Fibroblast of lung (primary cell): ENCODE measurements around the gene CUEDC1. TPM values are rescaled to one million over a fixed set of nuclear protein-coding genes. Genes with fewer than 3 reads are reported as not detected.
A peak's percentile ranks its signal among the peaks of the same experiment; 100 is the strongest.

Experiments used
- DNase-seq, 2 donors: peaks; one replicate each; pipeline versions ENCODE4 v3.0.0 to v3.0.0-alpha.2; 2010; ENCODE audit warnings: low read depth in 2 of 2
- H2AFZ ChIP-seq: 2 replicates; pipeline ENCODE4 v1.5.1; 2012; ENCODE audit warnings: low read length, control low read depth, inconsistent platforms
- H3K27ac ChIP-seq: 2 replicates; pipeline ENCODE4 v1.5.1; 2011; ENCODE audit warnings: low read length, control low read depth; ENCODE audit not compliant: insufficient read depth
- H3K27me3 ChIP-seq: 2 replicates; pipeline ENCODE4 v1.5.1; 2011; ENCODE audit warnings: mild to moderate bottlenecking, low read length; ENCODE audit not compliant: control insufficient read depth, insufficient read depth
- H3K36me3 ChIP-seq: 2 replicates; pipeline ENCODE4 v1.5.1; 2011; ENCODE audit warnings: low read length; ENCODE audit not compliant: control insufficient read depth, insufficient read depth
- H3K4me1 ChIP-seq: 2 replicates; pipeline ENCODE4 v1.5.1; 2011; ENCODE audit warnings: low read length; ENCODE audit not compliant: control insufficient read depth, insufficient read depth; ENCODE audit errors: extremely low read depth
- H3K4me2 ChIP-seq: 2 replicates; pipeline ENCODE4 v1.5.1; 2011; ENCODE audit warnings: low read length, control low read depth; ENCODE audit not compliant: insufficient read depth; ENCODE audit errors: extremely low read depth
- H3K4me3 ChIP-seq, 4 experiments: fragments of 200-600 bp in 1 of 4; sonication (generic) in 1 of 4; replicated peaks in 1 of 4; 2 replicates each; pipeline ENCODE4 v1.5.1; 2011 to 2016; ENCODE audit warnings: low read length in 4 of 4, low read depth in 3 of 4, mild to moderate bottlenecking in 3 of 4, control low read depth in 2 of 4, inconsistent platforms in 1 of 4, mixed read lengths in 1 of 4; ENCODE audit not compliant: insufficient read depth in 1 of 4; ENCODE audit errors: control extremely low read depth in 1 of 4
- H3K79me2 ChIP-seq: 2 replicates; pipeline ENCODE4 v1.5.1; 2012; ENCODE audit warnings: mild to moderate bottlenecking, low read length, inconsistent platforms; ENCODE audit not compliant: control insufficient read depth, insufficient read depth
- H3K9ac ChIP-seq: 2 replicates; pipeline ENCODE4 v1.5.1; 2011; ENCODE audit warnings: mild to moderate bottlenecking, low read length, control low read depth; ENCODE audit not compliant: insufficient read depth
- H3K9me3 ChIP-seq: 2 replicates; pipeline ENCODE4 v1.5.1; 2012; ENCODE audit warnings: low read depth, low read length; ENCODE audit not compliant: control insufficient read depth, insufficient read depth
- H4K20me1 ChIP-seq: 2 replicates; pipeline ENCODE4 v1.5.1; 2011; ENCODE audit warnings: low read length; ENCODE audit not compliant: control insufficient read depth, insufficient read depth; ENCODE audit errors: extremely low read depth
- CTCF ChIP-seq, 2 donors: IDR thresholded peaks in 1 of 2; conservative IDR thresholded peaks in 1 of 2; 1 replicate in 1 of 2; 2 replicates in 1 of 2; pipeline ENCODE4 v1.5.1; 2011 to 2012; ENCODE audit warnings: low read length in 2 of 2, control low read depth in 1 of 2, inconsistent platforms in 1 of 2, low read depth in 1 of 2, mild to moderate bottlenecking in 1 of 2
- EZH2 ChIP-seq: IDR thresholded peaks from 2 replicates; pipeline ENCODE4 v1.5.1; 2012; ENCODE audit warnings: low read length, control low read depth, mild to moderate bottlenecking; ENCODE audit errors: missing control alignments
- polyA plus RNA-seq, 2 donors: library from polyadenylated mRNA; depleted of rRNA in 1 of 2; stranded (reverse) in 1 of 2; unstranded in 1 of 2; fragments of >200 nt; gene quantifications; 2 replicates each; pipeline ENCODE4 v1.2.1, GENCODE V29; 2011 to 2012; ENCODE audit warnings: missing spikeins in 1 of 2
- total RNA-seq: library from RNA; depleted of rRNA; stranded (reverse); fragments of >200 nt; gene quantifications from 2 replicates; pipeline ENCODE4 v1.2.1, GENCODE V29; 2014

Gene CUEDC1
- total and polyA plus RNA-seq, 2 donors (not counting 1 experiment from before 2014, with no cell fraction given), result 11.9 to 34.9 TPM

DNA sequence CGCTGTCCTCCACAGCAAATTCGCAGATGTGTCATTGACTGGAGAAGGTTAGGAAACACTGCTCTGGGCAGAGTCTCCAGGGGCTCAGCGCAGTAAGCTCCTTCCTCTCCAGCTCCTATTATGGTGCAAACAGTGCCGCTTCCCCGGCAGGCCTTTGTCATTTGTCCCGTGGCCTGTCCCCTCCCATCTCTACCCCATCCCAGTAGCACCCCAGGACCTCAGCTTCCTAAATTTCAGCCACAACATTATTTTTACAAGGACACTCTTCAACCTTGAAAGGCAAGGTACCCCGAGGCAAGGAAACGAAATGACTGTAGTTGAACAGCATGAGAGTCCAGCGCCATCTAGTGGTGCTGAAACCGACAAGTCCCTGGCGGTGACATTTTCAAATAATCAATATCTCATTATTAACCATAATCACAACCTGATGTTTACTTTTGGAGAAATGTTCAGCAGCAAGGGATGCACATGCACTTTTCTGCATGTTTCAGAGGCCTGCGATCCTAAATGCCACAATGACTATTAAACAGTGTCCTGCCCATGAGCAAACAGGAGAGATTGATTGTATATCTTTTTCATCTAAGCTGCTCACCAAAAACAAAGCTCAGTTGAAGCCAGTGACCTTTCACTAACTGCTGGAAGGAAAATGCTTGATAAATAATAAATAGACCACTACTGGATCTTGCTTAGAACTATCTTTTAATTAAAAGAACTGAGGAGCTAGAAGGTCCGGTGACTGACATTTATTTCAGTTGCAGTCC, 121.9 kb downstream of the CUEDC1 start:
- no peak for TF ChIP-seq EZH2
- peak; percentile 90 to 94 for TF ChIP-seq CTCF (conservative IDR thresholded peaks at IDR 0.05 in 1 of 2, IDR thresholded peaks at IDR 0.05 in 1 of 2; ENCODE audit: low read depth in 1 of 2, low read length in 2 of 2)
- DNase-seq, result peak; percentile 63 to 82
- Histone ChIP-seq H3K4me1 (peaks cover 3% of the 10 kb centered on the region), H3K27me3 (no peaks in the 10 kb centered on the region), H3K9ac (no peak overlapping the region), H3K4me3 (peak overlapping the region; percentile 42 to 61 (median 52)), H4K20me1 (no peaks in the 10 kb centered on the region), H3K9me3 (no peaks in the 10 kb centered on the region), H3K4me2 (peak overlapping the region; percentile 89), H3K79me2 (no peaks in the 10 kb centered on the region), H3K27ac (no peak overlapping the region), H3K36me3 (no peaks in the 10 kb centered on the region), H2AFZ (peak overlapping the region; percentile 85)

- Histone ChIP-seq H3K4me3 (peak overlapping the region; percentile 42 to 61 (median 52)), H3K4me2 (peak overlapping the region; percentile 89), H4K20me1 (no peaks in the 10 kb centered on the region), H3K27me3 (no peaks in the 10 kb centered on the region), H3K9ac (no peak overlapping the region), H3K9me3 (no peaks in the 10 kb centered on the region), H3K79me2 (no peaks in the 10 kb centered on the region), H3K27ac (no peak overlapping the region), H2AFZ (peak overlapping the region; percentile 85), H3K4me1 (peaks cover 3% of the 10 kb centered on the region), H3K36me3 (no peaks in the 10 kb centered on the region)
- TF ChIP-seq CTCF (conservative IDR thresholded peaks at IDR 0.05 in 1 of 2, IDR thresholded peaks at IDR 0.05 in 1 of 2; ENCODE audit: low read depth in 1 of 2, low read length in 2 of 2), result no peak
- no peak for TF ChIP-seq EZH2
- DNase-seq, result peak in 1 of 2 donors; percentile 4
Measured at GRCh38 chr17:57832314-57833178, 122.7 kb downstream of the CUEDC1 start.

DNA sequence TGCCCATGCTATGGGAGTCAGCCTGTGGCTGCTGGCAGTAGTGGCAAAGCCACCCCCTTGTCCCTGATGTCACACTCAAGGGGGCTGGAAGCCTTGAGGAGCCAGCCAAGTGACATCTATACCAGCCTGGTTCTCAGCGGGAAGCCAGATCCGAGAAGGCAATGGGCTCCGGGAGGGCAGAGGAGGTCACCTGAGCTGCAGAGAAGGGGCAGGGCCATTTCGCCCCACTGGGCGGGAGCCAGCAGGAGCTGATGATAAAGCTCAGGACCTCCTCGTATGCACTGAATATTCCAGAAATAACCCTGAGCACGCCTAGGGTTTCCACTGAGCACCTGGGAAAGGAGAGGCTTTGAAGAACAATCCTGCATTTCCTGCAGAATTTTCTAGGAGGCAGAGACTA, 124.3 kb downstream of the CUEDC1 start:
- no peak for TF ChIP-seq CTCF (conservative IDR thresholded peaks at IDR 0.05 in 1 of 2, IDR thresholded peaks at IDR 0.05 in 1 of 2; ENCODE audit: low read depth in 1 of 2, low read length in 2 of 2)
- TF ChIP-seq EZH2, result no peak
- H2AFZ ChIP-seq, result no peak overlapping the region
- H4K20me1 ChIP-seq, result no peaks in the 10 kb centered on the region
- H3K9ac ChIP-seq, result no peak overlapping the region
- no peaks in the 10 kb centered on the region for H3K27me3 ChIP-seq
- no peak for DNase-seq
- H3K36me3 ChIP-seq, result no peaks in the 10 kb centered on the region
- peaks cover 3% of the 10 kb centered on the region for H3K4me1 ChIP-seq
- no peaks in the 10 kb centered on the region for H3K79me2 ChIP-seq
- H3K9me3 ChIP-seq, result no peaks in the 10 kb centered on the region
- no peak overlapping the region for H3K4me3 ChIP-seq
- H3K27ac ChIP-seq, result no peak overlapping the region
- H3K4me2 ChIP-seq, result no peak overlapping the region
